ENCODE measurements around the gene GRM3. TPM values are rescaled to one million over a fixed set of nuclear protein-coding genes. Genes with fewer than 3 reads are reported as not detected.
"Not testable (repeated sequence)": the region's sequence is repeated elsewhere in the genome, so short reads cannot be mapped to it uniquely, and the experiment has no call there.

Gene GRM3
- polyA plus RNA-seq (ENCODE audit: insufficient read length in 3 of 3): under 1 TPM; 0.16 to 0.22 (median 0.21) TPM
- long read RNA-seq, donor 1: 0 reads
- long read RNA-seq, donor 2: 0 reads
- long read RNA-seq, donor 3: 0 reads
- long read RNA-seq, donor 4: 0 reads
- long read RNA-seq, donor 5: 0 reads
- long read RNA-seq, donor 6: 0 reads
- long read RNA-seq, donor 7: 0 reads
- long read RNA-seq, donor 8: 0 reads
- long read RNA-seq, donor 9: 0 reads
- long read RNA-seq, donor 10: 0 reads
- long read RNA-seq, donor 11: 0 reads
- long read RNA-seq, donor 12: 0 reads
- long read RNA-seq, donor 13: 0 reads
- long read RNA-seq, donor 14: 0 reads
- long read RNA-seq, donor 15: 0 reads
- long read RNA-seq, donor 16: 0 reads

DNA sequence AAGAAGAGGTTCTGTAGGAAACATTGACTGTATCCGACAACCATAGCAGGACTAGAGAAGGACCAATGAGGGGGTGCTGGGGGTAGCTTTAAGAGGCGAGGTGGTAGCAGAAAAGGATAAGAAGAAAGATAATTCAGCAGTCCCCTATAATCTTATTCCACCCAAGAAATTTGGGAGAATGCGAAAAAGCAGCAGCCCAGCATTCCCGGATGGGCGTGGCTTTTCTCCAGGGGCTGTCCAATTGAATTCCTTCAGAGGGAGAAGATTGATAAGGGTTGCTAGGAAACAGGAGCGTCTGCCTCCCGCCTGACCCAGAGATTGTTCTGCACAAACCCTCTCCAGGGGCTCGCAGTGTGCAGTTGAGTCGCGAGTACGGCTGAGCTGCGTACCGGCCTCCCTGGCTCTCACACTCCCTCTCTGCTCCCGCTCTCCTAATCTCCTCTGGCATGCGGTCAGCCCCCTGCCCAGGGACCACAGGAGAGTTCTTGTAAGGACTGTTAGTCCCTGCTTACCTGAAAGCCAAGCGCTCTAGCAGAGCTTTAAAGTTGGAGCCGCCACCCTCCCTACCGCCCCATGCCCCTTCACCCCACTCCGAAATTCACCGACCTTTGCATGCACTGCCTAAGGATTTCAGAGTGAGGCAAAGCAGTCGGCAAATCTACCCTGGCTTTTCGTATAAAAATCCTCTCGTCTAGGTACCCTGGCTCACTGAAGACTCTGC lies at the start of gene GRM3:
Gene GRM3, plus strand, starts transcription at position 349 of the 721 bp plus-strand sequence. CDS start 121,237 bp downstream, outside the sequence.
- peak; percentile 9 for DNase-seq

DNA sequence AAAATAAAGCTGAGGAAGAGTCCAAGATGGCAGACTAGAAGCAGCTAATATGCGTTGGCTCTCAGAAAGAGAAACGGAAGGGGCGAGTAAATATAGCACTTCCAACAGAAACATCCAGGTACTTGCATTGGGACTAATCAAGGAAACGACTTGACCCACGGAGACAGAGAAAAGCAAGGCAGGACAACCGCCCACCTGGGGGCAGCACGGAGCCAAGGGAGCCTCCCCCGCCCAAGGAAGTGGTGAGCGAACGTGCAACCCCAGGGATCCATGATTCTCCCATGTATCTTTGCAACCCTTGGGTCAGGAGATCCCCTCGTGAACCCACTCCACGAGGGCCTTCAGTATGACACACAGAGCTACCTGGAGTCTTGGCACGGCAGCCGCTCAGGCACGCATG lies 45.4 kb upstream of the GRM3 start:
- DNase-seq: no peak

DNA sequence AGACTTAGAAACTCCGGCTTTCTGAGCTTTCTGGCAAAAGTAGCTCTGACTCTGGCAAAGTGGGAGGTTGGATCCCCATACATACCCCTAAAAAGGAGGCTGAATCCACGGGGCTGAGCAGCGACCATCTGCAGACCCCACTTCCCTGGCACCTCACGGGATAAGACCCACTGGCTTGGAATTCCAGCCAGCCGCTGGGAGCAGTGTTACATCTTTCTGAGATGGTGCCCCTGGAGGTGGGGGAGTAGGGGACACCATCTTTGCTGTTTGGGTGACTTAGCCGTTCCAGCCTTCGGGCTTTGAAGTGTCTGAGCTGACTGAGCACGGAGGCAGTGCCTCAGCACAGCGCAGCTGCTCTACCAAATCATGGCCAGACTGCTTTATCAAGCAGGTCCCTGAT lies 45.0 kb upstream of the GRM3 start:
- no peak for DNase-seq

- DNase-seq: no peak
These were observed 43.0 kb upstream of the GRM3 start for GRCh38 chr7:86600506-86601290.

- not testable (repeated sequence) for DNase-seq
These were observed 28.0 kb upstream of the GRM3 start for GRCh38 chr7:86615711-86616110.

DNA sequence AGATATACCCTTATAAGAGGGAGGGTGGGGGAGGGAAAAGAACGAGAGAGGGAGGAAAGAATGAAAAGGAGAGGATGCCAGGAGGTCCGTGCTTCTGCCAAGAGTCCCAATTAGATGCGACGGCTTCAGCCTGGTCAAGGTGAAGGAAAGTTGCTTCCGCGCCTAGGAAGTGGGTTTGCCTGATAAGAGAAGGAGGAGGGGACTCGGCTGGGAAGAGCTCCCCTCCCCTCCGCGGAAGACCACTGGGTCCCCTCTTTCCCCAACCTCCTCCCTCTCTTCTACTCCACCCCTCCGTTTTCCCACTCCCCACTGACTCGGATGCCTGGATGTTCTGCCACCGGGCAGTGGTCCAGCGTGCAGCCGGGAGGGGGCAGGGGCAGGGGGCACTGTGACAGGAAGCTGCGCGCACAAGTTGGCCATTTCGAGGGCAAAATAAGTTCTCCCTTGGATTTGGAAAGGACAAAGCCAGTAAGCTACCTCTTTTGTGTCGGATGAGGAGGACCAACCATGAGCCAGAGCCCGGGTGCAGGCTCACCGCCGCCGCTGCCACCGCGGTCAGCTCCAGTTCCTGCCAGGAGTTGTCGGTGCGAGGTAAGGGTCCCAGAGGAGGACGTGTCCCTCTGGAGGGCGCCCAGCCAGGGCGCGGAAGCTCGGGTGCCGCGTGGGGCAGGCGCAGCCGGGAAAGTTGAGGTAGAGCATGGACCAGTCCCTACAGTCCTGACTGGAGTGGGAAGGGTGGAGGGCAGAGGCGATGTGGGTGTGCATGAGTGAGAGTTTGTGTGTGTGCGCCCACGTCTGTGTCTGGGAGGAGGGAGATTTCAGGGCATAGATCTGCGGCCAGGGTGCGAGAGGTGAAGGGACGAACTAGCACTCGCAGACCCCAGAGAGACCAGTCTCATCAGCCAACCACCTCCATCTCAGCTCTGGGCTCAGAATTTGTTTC lies 844 bp downstream of the GRM3 start:
- DNase-seq: no peak

DNA sequence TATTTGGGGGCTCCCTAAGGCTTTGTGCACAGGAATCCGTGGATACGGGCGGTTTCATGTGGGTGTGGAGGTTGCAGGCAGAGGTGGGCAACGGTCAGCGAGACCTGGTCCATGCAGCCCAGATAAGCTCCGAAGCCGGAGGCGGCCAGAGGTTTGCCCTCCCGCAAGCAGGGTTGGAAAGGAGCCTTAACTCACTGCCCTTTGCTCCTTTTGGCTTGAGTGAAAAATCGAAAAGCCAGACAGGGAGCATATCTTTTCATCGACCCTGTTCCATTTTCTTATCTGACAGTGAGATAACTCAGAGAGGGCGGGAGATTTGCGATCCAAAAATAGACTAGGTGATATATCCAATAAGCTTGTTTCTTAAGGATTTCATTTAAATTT lies 1.5 kb downstream of the GRM3 start:
- no peak for DNase-seq

DNA sequence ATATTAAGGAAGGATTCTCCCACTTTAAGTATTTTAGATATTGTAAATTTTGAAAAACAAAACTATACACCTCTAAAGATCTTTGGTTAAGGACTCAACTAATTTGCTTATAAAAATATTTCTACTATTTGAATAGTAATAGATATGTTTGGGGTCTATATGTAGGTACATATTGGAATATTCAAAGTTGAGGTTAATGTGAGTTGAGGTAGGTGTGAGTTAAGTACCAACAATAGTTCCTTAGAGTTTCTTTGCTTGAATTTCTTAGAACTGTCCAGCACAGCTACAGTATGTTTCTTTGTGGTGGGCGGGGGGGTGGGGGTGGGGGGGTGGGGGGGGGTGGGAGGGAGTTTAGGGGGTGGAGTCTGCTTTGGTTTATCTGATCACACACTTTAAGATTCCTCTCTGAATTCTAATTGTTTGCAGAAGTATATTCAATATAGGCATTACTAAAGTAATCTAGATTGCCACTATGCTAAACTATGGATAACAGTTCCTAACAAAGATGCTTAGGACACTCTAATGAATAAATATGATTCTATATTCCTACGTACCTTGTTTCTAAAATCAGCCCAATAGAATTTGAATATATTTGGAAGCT lies 2.1 kb downstream of the GRM3 start:
- DNase-seq: no peak

DNA sequence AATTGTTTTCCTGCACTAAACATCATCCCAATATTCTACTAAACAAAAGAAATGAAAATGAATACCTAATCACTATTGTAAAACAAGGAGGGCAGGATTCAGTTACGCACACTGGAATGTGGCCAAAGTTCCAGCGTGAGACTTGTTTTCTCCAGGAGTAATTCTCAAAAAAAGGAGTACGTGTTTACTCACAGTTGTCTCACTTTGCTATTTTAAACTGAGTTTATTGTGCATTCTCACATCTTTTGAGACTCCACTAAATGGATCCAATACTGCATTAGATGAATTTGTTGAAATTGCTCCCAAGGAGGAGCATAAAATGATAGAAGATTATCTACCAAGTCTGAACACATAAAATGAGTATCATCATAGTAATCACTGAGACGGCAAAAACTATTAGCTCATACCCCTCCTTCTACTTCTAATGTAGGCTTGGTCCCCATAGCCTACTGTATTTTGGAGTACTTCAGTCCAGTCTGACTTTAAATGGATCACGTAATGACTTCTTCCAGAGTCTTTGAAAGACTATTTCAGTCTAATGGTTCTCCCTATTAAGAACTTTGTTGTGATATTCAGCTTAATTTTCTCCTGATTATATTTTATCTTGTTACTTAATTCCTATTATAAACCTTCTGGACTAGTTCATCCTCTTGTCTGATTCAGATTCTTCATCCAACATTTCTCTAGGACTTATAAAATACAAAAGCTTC lies 3.8 kb downstream of the GRM3 start:
- DNase-seq: no peak

DNA sequence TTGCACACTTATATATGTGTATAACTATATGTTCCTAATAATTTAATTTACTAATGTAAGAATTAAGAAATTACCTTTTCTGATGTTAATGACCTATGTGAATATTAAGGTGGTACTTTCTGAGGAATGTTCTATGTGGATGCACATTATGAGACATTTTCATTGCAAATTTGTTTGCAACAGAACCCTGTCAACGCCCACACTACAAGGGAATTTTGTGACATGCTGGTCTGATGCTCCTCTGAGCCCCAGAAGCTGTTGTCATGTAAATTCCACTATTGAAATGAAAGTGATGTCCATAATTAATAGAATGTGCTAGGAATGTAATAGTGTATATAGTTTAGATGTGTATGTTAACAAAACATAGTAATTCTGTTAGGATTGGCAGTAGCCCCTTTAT lies 4.5 kb downstream of the GRM3 start:
- DNase-seq: no peak

DNA sequence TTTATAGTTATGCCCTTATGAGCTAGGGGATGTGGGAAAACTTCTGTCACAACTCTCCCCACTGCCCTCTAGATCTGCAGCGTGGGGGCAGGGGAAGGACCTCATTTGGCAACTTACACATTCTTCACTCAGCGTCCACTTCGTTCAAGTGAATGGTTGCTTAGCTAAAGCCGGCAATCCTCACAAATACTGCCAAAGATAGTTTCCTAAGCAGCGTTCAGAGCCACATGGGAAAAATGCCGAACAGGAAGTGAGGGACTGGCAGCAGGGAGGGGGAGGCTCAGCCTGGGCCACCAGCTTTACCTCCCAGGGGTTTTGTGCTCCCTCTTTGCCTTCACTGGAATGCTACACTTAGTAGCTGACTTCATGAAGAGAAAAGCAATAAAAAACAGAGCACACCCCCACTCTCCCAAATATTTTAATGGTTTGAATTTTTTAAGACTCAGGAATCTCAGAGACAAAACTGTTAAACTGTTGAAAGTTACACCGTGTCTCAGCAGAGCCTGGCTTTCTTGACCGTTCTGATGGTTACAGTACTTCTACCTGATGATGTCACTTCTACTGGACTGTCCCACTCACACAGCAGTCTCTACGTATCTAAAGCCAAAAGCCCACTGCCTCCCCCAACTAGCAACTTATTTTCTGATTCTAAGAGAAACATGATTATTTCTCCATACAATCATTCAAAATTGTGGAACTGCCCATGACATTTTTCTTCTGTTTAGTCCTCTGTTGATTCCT lies 10.4 kb downstream of the GRM3 start:
- DNase-seq: no peak

DNA sequence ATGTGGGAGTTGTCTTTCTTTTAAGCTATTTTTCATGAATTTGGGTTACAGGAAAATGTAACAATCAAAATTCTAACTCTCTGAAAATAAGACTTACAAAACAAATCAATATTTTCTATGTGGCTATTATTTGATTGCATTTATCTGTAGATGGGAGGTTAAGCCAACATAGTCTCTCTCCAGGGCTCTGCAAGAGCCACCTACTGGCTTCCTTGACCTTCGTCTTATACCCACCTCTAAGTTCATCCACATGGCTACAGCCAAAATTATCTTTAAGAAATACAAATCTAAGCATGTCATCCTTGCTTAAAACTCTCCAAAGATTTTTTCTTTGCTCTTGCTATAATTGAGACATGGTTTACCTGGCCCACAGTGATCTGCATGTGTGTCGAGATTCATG lies 14.2 kb downstream of the GRM3 start:
- DNase-seq: no peak

GRCh38 chr7:86660950-86661462 lies 17.3 kb downstream of the GRM3 start:
- DNase-seq: no peak

DNA sequence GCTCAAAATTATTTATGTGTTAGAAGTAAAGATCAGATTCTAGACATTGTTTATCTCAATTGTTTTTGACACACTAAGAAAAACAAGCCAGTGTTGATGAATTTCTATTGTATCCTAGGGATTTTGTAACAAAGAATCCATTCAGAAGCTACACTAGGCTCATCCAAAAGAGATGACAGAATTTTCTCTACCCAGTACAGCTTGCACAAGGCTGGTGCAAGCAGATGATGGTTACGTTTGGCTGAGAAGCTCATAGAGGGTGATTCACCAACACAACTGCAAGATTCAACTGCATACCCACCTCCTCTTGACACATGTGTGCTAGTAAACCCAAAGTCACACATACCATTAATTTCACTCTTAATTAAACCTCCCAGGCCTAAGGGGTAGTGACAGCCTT lies 20.8 kb downstream of the GRM3 start:
- DNase-seq: no peak

GRCh38 chr7:86664991-86665390 lies 21.3 kb downstream of the GRM3 start:
- DNase-seq: no peak

DNA sequence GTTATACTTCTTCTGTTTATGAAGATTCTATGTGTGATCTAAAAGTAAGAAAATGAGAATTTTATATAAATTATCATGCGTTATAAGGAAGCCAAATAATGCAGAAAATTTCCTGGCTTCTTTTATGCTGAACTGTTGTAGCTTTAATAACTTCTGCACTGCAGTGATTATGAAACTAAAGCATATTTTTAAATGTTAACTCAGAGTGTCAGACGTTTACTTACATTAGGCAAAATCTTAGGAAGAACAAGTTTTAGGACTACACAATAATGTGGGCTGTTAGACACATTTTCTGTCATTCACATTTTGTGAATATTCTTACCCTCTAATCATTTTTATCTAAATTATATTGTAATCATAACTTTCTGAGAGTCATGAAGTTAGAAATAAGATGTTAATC lies 22.0 kb downstream of the GRM3 start:
- DNase-seq: no peak

DNA sequence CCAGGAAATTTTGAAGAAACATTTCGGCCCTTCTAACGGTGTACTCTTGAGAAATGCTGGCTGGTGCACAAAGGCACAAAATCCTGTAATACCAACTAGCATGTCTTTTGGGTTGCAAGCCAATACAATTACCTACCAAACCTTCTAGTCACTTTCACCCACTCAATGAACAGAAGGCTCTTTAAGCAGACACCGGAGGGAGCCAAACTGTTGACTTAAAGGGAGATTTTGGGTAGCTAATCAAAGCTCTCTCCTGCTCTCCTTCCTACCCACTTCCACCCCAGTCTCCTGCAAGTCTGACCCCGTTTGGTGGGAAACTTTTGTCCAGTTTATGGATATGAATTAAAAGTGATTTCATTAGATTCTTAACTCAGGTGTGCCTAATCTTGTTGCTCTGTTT lies 24.0 kb downstream of the GRM3 start:
- DNase-seq: no peak

- no peak for DNase-seq
These were observed 24.6 kb downstream of the GRM3 start for GRCh38 chr7:86668315-86668714.

DNA sequence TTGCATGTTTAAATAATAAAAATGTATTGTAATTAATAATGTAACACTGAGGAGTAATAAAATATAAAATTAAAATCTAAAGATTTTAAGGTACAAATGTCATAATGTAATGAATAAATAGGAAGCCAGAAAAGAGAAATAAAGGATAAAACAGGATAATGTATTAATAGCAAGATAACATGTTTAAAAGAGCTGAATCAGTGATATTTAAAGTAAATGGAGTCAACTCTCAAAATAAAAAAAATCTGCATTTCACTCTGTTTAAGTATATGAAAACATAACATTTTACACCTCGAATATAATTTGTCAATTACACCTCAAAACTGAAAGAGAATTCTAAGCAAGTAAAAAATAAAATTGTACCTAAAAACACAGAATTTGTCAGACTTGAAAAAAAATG lies 44.1 kb downstream of the GRM3 start:
- DNase-seq: no peak

- no peak for DNase-seq
These were observed 45.7 kb downstream of the GRM3 start for GRCh38 chr7:86689363-86689762.
